Liver (tissue), 9 donors: ENCODE measurements around the gene TMEM255B. TPM values are rescaled to one million over a fixed set of nuclear protein-coding genes. Genes with fewer than 3 reads are reported as not detected.

ENCODE experiments used
- DNase-seq: peaks from one replicate; pipeline ENCODE4 v3.0.0-alpha.2; 2017; ENCODE audit warnings: low spot score
- H3K27ac ChIP-seq, 2 donors: one replicate each; pipeline ENCODE4 v1.7.0; 2013; ENCODE audit warnings: inconsistent platforms in 2 of 2, low read length in 2 of 2, control low read depth in 1 of 2, low read depth in 1 of 2, mild to moderate bottlenecking in 1 of 2
- H3K27me3 ChIP-seq, 4 donors: one replicate each; pipeline versions ENCODE4 v1.6.1 to v1.7.0; 2013; ENCODE audit warnings: low read length in 3 of 4, inconsistent platforms in 1 of 4, mild to moderate bottlenecking in 1 of 4, moderate library complexity in 1 of 4; ENCODE audit not compliant: control insufficient read depth in 4 of 4, insufficient read depth in 4 of 4
- H3K36me3 ChIP-seq, 4 donors: one replicate each; pipeline versions ENCODE4 v1.6.1 to v1.7.0; 2013; ENCODE audit warnings: low read length in 3 of 4, mild to moderate bottlenecking in 3 of 4, low read depth in 1 of 4, moderate library complexity in 1 of 4; ENCODE audit not compliant: control insufficient read depth in 4 of 4, insufficient read depth in 3 of 4
- H3K4me1 ChIP-seq, 4 donors: one replicate each; pipeline versions ENCODE4 v1.6.1 to v1.7.0; 2013; ENCODE audit warnings: low read length in 3 of 4, mild to moderate bottlenecking in 3 of 4, moderate library complexity in 1 of 4; ENCODE audit not compliant: control insufficient read depth in 4 of 4, insufficient read depth in 4 of 4
- H3K4me3 ChIP-seq, 3 donors: one replicate each; pipeline versions ENCODE4 v1.6.1 to v1.7.0; 2013; ENCODE audit warnings: low read length in 3 of 3, control low read depth in 1 of 3, low read depth in 1 of 3, mild to moderate bottlenecking in 1 of 3
- H3K9ac ChIP-seq, 2 donors: one replicate each; pipeline ENCODE4 v1.7.0; 2013; ENCODE audit warnings: low read length in 2 of 2, mild to moderate bottlenecking in 2 of 2, moderate library complexity in 2 of 2, control low read depth in 1 of 2, low read depth in 1 of 2
- H3K9me3 ChIP-seq, 4 donors: one replicate each; pipeline versions ENCODE4 v1.6.1 to v1.7.0; 2013; ENCODE audit warnings: low read length in 3 of 4; ENCODE audit not compliant: control insufficient read depth in 4 of 4
- ATF3 ChIP-seq: IDR thresholded peaks from 2 replicates; pipeline ENCODE4 v1.6.1; 2016; ENCODE audit warnings: antibody characterized with exemption
- EGR1 ChIP-seq, 2 donors: IDR thresholded peaks; 2 replicates each; pipeline ENCODE4 v1.6.1; 2016 to 2018; ENCODE audit warnings: antibody characterized with exemption in 2 of 2, low read depth in 2 of 2
- FOXA1 ChIP-seq: IDR thresholded peaks from 2 replicates; pipeline ENCODE4 v1.6.1; 2016; ENCODE audit warnings: antibody characterized with exemption
- FOXA2 ChIP-seq: IDR thresholded peaks from 2 replicates; pipeline ENCODE4 v1.6.1; 2016; ENCODE audit warnings: antibody characterized with exemption
- GABPA ChIP-seq, 2 donors: IDR thresholded peaks in 1 of 2; conservative IDR thresholded peaks in 1 of 2; 2 replicates each; pipeline ENCODE4 v1.6.1; 2016; ENCODE audit warnings: antibody characterized with exemption in 2 of 2, mild to moderate bottlenecking in 1 of 2, moderate library complexity in 1 of 2
- HNF4A ChIP-seq, 2 donors: conservative IDR thresholded peaks; 2 replicates each; pipeline ENCODE4 v1.6.1; 2016; ENCODE audit warnings: antibody characterized with exemption in 2 of 2, mild to moderate bottlenecking in 2 of 2
- HNF4G ChIP-seq: IDR thresholded peaks from 2 replicates; pipeline ENCODE4 v1.6.1; 2016; ENCODE audit warnings: antibody characterized with exemption
- JUND ChIP-seq, 2 donors: IDR thresholded peaks; 2 replicates each; pipeline ENCODE4 v1.6.1; 2016; ENCODE audit warnings: antibody characterized with exemption in 2 of 2
- MAX ChIP-seq: IDR thresholded peaks from 2 replicates; pipeline ENCODE4 v1.6.1; 2016; ENCODE audit warnings: antibody characterized with exemption
- NR2F2 ChIP-seq: IDR thresholded peaks from 2 replicates; pipeline ENCODE4 v1.6.1; 2016; ENCODE audit warnings: antibody characterized with exemption
- RAD21 ChIP-seq, 2 donors: IDR thresholded peaks; 2 replicates each; pipeline ENCODE4 v1.6.1; 2016; ENCODE audit warnings: antibody characterized with exemption in 2 of 2, mild to moderate bottlenecking in 2 of 2
- REST ChIP-seq: IDR thresholded peaks from 2 replicates; pipeline ENCODE4 v1.6.1; 2016; ENCODE audit warnings: antibody characterized with exemption, mild to moderate bottlenecking
- RXRA ChIP-seq, 2 donors: IDR thresholded peaks; 2 replicates each; pipeline ENCODE4 v1.6.1; 2017 to 2018; ENCODE audit warnings: antibody characterized with exemption in 2 of 2, mild to moderate bottlenecking in 1 of 2
- SP1 ChIP-seq: IDR thresholded peaks from 2 replicates; pipeline ENCODE4 v1.6.1; 2018; ENCODE audit warnings: antibody characterized with exemption, mild to moderate bottlenecking
- TAF1 ChIP-seq: conservative IDR thresholded peaks from 2 replicates; pipeline ENCODE4 v1.6.1; 2016; ENCODE audit warnings: antibody characterized with exemption, mild to moderate bottlenecking
- YY1 ChIP-seq: IDR thresholded peaks from 2 replicates; pipeline ENCODE4 v1.6.1; 2016; ENCODE audit warnings: antibody characterized with exemption, mild to moderate bottlenecking
- WGBS: extraction: QIAGEN DNeasy Blood & Tissue Kit; methylation state at CpG from one replicate; pipeline ENCODE4 v1.1.7; 2013; 5-methylcytosine and 5-hydroxymethylcytosine counted together
- polyA plus RNA-seq, 2 donors: library from polyadenylated mRNA; stranded (reverse) in 1 of 2; unstranded in 1 of 2; fragments of 200-250 nt in 1 of 2; fragments of >200 nt in 1 of 2; fragmentation: Nextera tagmentation in 1 of 2; extraction: Ambion mirVana in 1 of 2; gene quantifications; one replicate each; pipeline versions ENCODE4 v1.2.1 to v1.2.3, GENCODE V29; 2013 to 2015
- total RNA-seq, 2 donors: library from RNA; depleted of rRNA; stranded (reverse); fragments of >200 nt; gene quantifications; one replicate each; pipeline ENCODE4 v1.2.3, GENCODE V29; 2014
- TF ChIP-seq, protein P1 (sequence below): fragments of 150-350 bp; IDR thresholded peaks from 2 replicates; pipeline ENCODE4 v1.5.1; 2017; ENCODE audit warnings: improper control_type of control experiment, low read depth, low read length; ENCODE audit not compliant: missing input control
- TF ChIP-seq, protein P2 (sequence below): IDR thresholded peaks from 2 replicates; pipeline ENCODE4 v1.6.1; 2016; ENCODE audit warnings: antibody characterized with exemption
- donor health status: healthy.
- donor health status: healthy.
- donor health status: healthy.
- donor health status: healthy.
- donor health status: healthy.

Gene TMEM255B
- total and polyA plus RNA-seq, 4 donors = 0.37 to 8.6 (median 3.5) TPM

DNA sequence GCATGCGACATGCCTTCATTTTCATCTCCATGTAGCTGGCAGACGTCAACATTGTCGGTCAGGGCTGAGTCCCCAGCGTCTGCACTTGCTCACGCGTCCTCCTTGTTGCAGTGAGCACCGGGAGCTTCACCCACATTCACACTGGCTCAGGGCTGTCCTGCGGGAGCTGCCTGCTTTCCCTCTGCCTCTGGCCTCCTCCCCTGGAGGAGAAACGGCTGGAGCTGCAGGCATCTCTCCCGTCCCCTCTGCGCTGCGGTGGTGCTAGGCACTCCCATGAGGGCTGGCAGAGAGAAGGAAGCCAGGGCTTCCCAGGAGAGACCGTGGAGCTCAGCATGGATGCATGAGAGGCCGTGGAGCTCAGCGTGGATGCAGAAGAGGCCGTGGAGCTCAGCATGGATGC, 18.4 kb upstream of the TMEM255B start:
- DNase-seq = no peak
- WGBS = 86% methylated on average over 16 of the region's 16 CpGs
- no peak overlapping the region for H3K27ac ChIP-seq
- TF ChIP-seq, protein P1, sequence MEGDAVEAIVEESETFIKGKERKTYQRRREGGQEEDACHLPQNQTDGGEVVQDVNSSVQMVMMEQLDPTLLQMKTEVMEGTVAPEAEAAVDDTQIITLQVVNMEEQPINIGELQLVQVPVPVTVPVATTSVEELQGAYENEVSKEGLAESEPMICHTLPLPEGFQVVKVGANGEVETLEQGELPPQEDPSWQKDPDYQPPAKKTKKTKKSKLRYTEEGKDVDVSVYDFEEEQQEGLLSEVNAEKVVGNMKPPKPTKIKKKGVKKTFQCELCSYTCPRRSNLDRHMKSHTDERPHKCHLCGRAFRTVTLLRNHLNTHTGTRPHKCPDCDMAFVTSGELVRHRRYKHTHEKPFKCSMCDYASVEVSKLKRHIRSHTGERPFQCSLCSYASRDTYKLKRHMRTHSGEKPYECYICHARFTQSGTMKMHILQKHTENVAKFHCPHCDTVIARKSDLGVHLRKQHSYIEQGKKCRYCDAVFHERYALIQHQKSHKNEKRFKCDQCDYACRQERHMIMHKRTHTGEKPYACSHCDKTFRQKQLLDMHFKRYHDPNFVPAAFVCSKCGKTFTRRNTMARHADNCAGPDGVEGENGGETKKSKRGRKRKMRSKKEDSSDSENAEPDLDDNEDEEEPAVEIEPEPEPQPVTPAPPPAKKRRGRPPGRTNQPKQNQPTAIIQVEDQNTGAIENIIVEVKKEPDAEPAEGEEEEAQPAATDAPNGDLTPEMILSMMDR = no peak
- no peak for TF ChIP-seq HNF4A (conservative IDR thresholded peaks at IDR 0.05)
- no peak for TF ChIP-seq ATF3
- TF ChIP-seq, protein P2, sequence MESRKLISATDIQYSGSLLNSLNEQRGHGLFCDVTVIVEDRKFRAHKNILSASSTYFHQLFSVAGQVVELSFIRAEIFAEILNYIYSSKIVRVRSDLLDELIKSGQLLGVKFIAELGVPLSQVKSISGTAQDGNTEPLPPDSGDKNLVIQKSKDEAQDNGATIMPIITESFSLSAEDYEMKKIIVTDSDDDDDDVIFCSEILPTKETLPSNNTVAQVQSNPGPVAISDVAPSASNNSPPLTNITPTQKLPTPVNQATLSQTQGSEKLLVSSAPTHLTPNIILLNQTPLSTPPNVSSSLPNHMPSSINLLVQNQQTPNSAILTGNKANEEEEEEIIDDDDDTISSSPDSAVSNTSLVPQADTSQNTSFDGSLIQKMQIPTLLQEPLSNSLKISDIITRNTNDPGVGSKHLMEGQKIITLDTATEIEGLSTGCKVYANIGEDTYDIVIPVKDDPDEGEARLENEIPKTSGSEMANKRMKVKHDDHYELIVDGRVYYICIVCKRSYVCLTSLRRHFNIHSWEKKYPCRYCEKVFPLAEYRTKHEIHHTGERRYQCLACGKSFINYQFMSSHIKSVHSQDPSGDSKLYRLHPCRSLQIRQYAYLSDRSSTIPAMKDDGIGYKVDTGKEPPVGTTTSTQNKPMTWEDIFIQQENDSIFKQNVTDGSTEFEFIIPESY = no peak
- no peak for TF ChIP-seq MAX
- no peak for TF ChIP-seq TAF1
- TF ChIP-seq YY1 = no peak
- TF ChIP-seq NR2F2 = no peak
- no peak for TF ChIP-seq SP1
- no peak for TF ChIP-seq REST
- no peak for TF ChIP-seq EGR1 (IDR thresholded peaks at IDR 0.05; ENCODE audit: low read depth in 2 of 2)
- no peak for TF ChIP-seq JUND (IDR thresholded peaks at IDR 0.05)
- no peak for TF ChIP-seq FOXA2
- TF ChIP-seq RXRA (IDR thresholded peaks at IDR 0.05) = no peak
- no peak for TF ChIP-seq HNF4G
- no peak for TF ChIP-seq RAD21 (IDR thresholded peaks at IDR 0.05)
- peaks cover 0 to 3% (median 0%) of the 10 kb centered on the region in 4 donors for H3K4me1 ChIP-seq
- H3K9ac ChIP-seq = no peak overlapping the region
- no peak overlapping the region for H3K4me3 ChIP-seq
- no peaks in the 10 kb centered on the region for H3K36me3 ChIP-seq
- H3K9me3 ChIP-seq = no peaks in the 10 kb centered on the region
- H3K27me3 ChIP-seq = no peaks in the 10 kb centered on the region

DNA sequence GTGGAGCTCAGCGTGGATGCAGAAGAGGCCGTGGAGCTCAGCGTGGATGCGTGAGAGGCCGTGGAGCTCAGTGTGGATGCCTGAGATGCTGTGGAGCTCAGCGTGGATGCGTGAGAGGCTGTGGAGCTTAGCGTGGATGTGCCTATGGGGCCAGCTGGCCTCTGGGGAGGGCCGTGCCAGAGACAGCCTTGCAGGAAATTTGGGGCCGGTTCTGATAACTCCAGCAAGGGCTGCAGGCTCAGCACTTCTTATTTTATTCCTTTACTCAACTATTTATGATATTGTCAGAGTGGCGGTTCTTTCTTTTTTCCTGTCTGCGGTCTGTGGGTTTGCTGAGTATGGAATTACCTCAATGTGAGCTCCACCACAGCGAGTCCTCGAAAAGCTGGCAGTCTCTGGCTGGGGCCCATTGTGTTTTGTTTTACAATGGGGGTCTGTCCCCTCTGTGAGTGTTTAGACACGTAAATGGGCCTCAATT, 17.8 kb upstream of the TMEM255B start:
- no peaks in the 10 kb centered on the region for H3K9me3 ChIP-seq
- WGBS = 66% methylated on average over 15 of the region's 15 CpGs
- no peak overlapping the region for H3K9ac ChIP-seq
- H3K27ac ChIP-seq = no peak overlapping the region
- H3K4me3 ChIP-seq = no peak overlapping the region
- no peaks in the 10 kb centered on the region for H3K27me3 ChIP-seq
- H3K36me3 ChIP-seq = no peaks in the 10 kb centered on the region
- no peak for DNase-seq
- H3K4me1 ChIP-seq = peaks cover 0 to 3% (median 0%) of the 10 kb centered on the region in 4 donors
- no peak for TF ChIP-seq HNF4G
- TF ChIP-seq FOXA2 = no peak
- TF ChIP-seq MAX = no peak
- TF ChIP-seq ATF3 = no peak
- no peak for TF ChIP-seq GABPA (IDR thresholded peaks at IDR 0.05 in 1 of 2, conservative IDR thresholded peaks at IDR 0.05 in 1 of 2)
- TF ChIP-seq FOXA1 = no peak
- no peak for TF ChIP-seq HNF4A (conservative IDR thresholded peaks at IDR 0.05)
- TF ChIP-seq NR2F2 = no peak
- TF ChIP-seq, protein P1 = no peak
- TF ChIP-seq, protein P2 = no peak
- TF ChIP-seq TAF1 = no peak
